ENCODE measurements around the gene CCNC. TPM values are rescaled to one million over a fixed set of nuclear protein-coding genes. Genes with fewer than 3 reads are reported as not detected.

Gene CCNC, protein sequence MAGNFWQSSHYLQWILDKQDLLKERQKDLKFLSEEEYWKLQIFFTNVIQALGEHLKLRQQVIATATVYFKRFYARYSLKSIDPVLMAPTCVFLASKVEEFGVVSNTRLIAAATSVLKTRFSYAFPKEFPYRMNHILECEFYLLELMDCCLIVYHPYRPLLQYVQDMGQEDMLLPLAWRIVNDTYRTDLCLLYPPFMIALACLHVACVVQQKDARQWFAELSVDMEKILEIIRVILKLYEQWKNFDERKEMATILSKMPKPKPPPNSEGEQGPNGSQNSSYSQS
- total RNA-seq (10 to 100 TPM; 37.2 to 40.4 TPM), polyA plus RNA-seq (10 to 100 TPM; 24.4 to 38.2 TPM)
- long read RNA-seq, donor 1, transcript CCNC-210 (12 exons, 2,473 nt) = major isoform, 115 of 142 reads
- long read RNA-seq, donor 1, partial matches to known transcripts = 4 of 142 reads
- long read RNA-seq, donor 1, other reads (novel, unspliced or antisense) = 15 of 142 reads
- long read RNA-seq, donor 2, transcript CCNC-210 (12 exons, 2,473 nt) = major isoform, 19 of 25 reads
- long read RNA-seq, donor 2, partial matches to known transcripts = 1 of 25 reads
- long read RNA-seq, donor 2, other reads (novel, unspliced or antisense) = 1 of 25 reads

DNA sequence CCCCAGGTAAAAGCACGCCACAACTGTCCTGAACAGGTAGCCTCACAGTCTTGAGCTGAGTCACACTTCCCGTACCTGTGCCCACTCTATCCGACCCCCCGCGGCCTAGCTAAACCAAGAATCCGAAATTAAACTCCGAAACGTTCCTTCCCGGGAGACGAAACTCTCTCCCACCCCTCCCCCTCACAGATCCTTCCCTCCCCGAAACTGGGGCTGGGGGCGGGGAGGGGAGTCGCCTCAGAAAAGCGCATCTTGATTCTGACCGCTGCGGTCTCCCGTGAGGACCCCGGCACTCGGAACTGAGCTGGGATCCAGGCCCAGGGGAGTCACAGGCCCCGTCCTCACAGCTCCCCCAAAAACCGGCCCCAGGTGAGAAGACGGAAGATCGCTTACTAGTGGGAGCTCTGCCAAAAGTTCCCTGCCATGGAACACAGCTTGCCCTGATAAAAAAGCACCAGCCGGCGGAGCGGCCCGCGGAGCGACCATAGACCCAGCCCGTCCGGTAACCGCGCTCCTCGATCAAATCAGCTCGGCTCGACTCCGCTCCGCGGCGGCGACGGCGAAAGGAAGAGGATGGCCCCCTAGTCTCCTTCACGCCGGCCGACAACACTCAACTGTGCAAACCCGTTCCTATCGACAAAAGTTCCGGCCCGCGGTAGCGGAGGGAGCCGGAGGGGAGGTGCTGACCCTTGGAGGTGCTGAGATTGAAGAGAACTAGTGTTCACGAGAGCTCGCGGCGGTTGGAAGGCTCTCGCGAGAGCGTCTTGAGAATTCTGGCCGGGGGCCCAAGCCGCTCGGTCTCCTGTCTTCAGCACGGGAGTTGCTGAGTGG, at the start of gene CCNC:
Gene CCNC, minus strand, starts transcription at position 558 of the 831 bp plus-strand sequence. Its CDS starts 133 bp downstream, at position 425.
- DNase-seq = peak; percentile 96
- peak within 1 kb of the TSS; percentile 78 to 83 for H3K4me3 ChIP-seq (ENCODE audit: low read length in 2 of 2)
- H3K4me1 ChIP-seq (ENCODE audit: control insufficient read depth in 1 of 2, insufficient read depth in 2 of 2, low read length in 2 of 2) = no peaks in the 10 kb centered on the region
- no peaks in the 10 kb centered on the region for H3K36me3 ChIP-seq (ENCODE audit: control insufficient read depth in 1 of 2, insufficient read depth in 2 of 2, low read length in 1 of 2)
- H3K27ac ChIP-seq (ENCODE audit: low read depth in 1 of 2, low read length in 2 of 2) = no peak within 1 kb of the TSS
- H3K27me3 ChIP-seq (ENCODE audit: control insufficient read depth in 1 of 2, insufficient read depth in 2 of 2, low read length in 1 of 2) = no peaks in the 10 kb centered on the region
- intact Hi-C loops (cut with DNase I) = loop anchor here (5.0 kb wide), 2 partner anchors 46 to 141 kb away; partner anchors contain the start of gene PNISR (in 1 of the 2)
- no peaks in the 10 kb centered on the region for H3K9me3 ChIP-seq (ENCODE audit: control insufficient read depth, low read length)
- peak; percentile 100 for ATAC-seq (ENCODE audit: low FRiP score)
- 0 to 1% methylated on average over 64 of the region's 64 CpGs for WGBS, 2 donors

DNA sequence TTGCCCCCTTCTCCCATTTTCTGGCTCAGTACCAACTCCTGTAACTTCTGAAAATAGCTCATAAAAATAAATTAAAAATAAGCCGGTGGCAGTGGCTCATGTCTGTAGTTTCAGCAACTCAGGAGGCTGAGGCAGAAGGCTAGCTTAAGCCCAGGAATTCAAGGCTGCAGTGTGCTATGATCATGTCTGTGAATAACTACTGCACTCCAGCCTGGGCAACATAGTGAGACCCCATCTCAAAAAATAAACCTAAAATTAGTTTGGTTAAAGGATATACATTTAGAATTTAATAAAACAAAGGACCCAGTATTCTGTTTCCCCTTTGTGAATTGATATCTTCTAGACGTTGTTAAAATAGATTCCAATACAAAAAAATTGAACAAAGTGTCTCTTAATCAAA, 48.7 kb upstream of the CCNC start:
- Histone ChIP-seq H3K27ac (ENCODE audit: low read depth in 1 of 2, low read length in 2 of 2) (no peak overlapping the region), H3K9me3 (ENCODE audit: control insufficient read depth, low read length) (no peaks in the 10 kb centered on the region), H3K36me3 (ENCODE audit: control insufficient read depth in 1 of 2, insufficient read depth in 2 of 2, low read length in 1 of 2) (no peaks in the 10 kb centered on the region), H3K4me1 (ENCODE audit: control insufficient read depth in 1 of 2, insufficient read depth in 2 of 2, low read length in 2 of 2) (no peaks in the 10 kb centered on the region), H3K4me3 (ENCODE audit: low read length in 2 of 2) (no peak overlapping the region), H3K27me3 (ENCODE audit: control insufficient read depth in 1 of 2, insufficient read depth in 2 of 2, low read length in 1 of 2) (peaks cover 0 to 1% of the 10 kb centered on the region in 2 donors)
- 23 to 31% methylated on average over 2 of the region's 2 CpGs for WGBS, 2 donors
- ATAC-seq (ENCODE audit: low FRiP score) = no peak
- intact Hi-C loops (cut with DNase I) = loop anchor here in 1 of 2 donors (10.0 kb wide), 1 partner anchor 792 kb away; no protein-coding TSS in a partner anchor
- DNase-seq = no peak

DNA sequence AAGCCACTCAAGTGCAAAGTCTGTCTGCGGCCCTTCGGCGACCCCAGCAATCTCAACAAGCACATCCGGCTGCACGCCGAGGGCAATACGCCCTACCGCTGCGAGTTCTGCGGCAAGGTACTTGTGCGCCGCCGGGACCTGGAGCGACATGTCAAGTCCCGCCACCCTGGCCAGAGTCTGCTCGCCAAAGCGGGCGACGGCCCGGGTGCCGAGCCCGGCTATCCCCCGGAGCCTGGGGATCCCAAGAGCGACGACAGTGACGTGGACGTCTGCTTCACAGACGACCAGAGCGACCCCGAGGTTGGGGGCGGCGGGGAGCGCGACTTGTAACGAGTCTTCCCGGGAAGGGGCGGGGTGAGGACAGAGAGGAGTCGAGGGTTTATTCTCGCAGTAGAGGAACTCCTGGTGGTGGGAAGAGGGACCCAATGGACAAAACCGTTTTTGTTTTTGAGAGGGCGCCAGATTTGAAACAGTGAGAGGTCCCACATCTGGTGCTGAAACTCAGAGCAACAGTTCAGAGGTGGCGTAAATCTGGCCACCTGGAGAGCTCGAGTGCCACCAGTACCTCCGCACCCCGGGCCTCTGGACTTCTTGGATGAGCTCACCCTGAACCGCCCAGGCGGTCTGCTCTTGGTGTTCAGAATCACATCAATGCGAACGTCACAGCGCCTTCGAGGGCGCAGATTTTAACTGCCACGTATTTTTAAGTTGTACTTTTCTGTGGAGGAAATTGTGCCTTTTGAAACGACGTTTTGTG, 46.1 kb upstream of the CCNC start:
- no peak overlapping the region for H3K27ac ChIP-seq (ENCODE audit: low read depth in 1 of 2, low read length in 2 of 2)
- no peaks in the 10 kb centered on the region for H3K36me3 ChIP-seq (ENCODE audit: control insufficient read depth in 1 of 2, insufficient read depth in 2 of 2, low read length in 1 of 2)
- H3K27me3 ChIP-seq (ENCODE audit: control insufficient read depth in 1 of 2, insufficient read depth in 2 of 2, low read length in 1 of 2) = peaks cover 0 to 1% of the 10 kb centered on the region in 2 donors
- H3K9me3 ChIP-seq (ENCODE audit: control insufficient read depth, low read length) = no peaks in the 10 kb centered on the region
- ATAC-seq (ENCODE audit: low FRiP score) = peak; percentile 23
- 4 to 5% methylated on average over 54 to 55 of the region's 55 CpGs for WGBS, 2 donors
- H3K4me3 ChIP-seq (ENCODE audit: low read length in 2 of 2) = no peak overlapping the region
- H3K4me1 ChIP-seq (ENCODE audit: control insufficient read depth in 1 of 2, insufficient read depth in 2 of 2, low read length in 2 of 2) = no peaks in the 10 kb centered on the region
- no peak for DNase-seq
- intact Hi-C loops (cut with DNase I) = loop anchor here in 1 of 2 donors (10.0 kb wide), 1 partner anchor 790 kb away; no protein-coding TSS in a partner anchor

DNA sequence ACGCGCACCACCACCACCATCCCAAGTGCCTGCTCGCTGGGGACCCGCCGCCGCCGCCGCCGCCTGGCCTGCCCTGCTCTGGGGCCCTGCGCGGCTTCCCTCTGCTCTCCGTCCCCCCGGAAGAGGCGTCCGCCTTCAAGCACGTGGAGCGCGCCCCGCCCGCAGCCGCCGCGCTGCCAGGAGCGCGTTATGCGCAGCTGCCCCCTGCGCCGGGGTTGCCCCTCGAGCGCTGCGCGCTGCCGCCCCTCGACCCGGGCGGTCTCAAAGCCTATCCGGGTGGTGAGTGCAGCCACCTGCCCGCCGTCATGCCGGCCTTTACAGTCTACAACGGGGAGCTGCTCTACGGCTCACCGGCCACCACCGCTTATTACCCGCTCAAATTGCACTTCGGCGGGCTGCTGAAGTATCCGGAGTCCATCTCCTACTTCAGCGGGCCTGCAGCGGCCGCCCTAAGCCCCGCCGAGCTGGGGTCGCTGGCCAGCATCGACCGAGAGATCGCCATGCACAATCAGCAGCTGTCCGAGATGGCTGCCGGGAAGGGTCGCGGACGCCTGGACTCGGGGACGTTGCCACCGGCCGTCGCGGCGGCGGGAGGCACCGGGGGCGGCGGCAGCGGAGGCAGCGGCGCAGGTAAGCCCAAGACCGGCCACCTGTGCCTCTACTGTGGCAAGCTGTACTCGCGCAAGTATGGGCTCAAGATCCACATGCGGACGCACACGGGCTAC, 45.4 kb upstream of the CCNC start:
- intact Hi-C loops (cut with DNase I) = loop anchor here in 1 of 2 donors (10.0 kb wide), 1 partner anchor 789 kb away; no protein-coding TSS in a partner anchor
- no peaks in the 10 kb centered on the region for H3K36me3 ChIP-seq (ENCODE audit: control insufficient read depth in 1 of 2, insufficient read depth in 2 of 2, low read length in 1 of 2)
- H3K9me3 ChIP-seq (ENCODE audit: control insufficient read depth, low read length) = no peaks in the 10 kb centered on the region
- H3K4me1 ChIP-seq (ENCODE audit: control insufficient read depth in 1 of 2, insufficient read depth in 2 of 2, low read length in 2 of 2) = no peaks in the 10 kb centered on the region
- DNase-seq (no peak), ATAC-seq (ENCODE audit: low FRiP score) (peak; percentile 36)
- H3K4me3 ChIP-seq (ENCODE audit: low read length in 2 of 2) = peak overlapping the region; percentile 18 to 19
- H3K27me3 ChIP-seq (ENCODE audit: control insufficient read depth in 1 of 2, insufficient read depth in 2 of 2, low read length in 1 of 2) = peaks cover 0 to 3% of the 10 kb centered on the region in 2 donors
- WGBS, 2 donors = 1% methylated on average over 66 to 82 of the region's 82 CpGs
- no peak overlapping the region for H3K27ac ChIP-seq (ENCODE audit: low read depth in 1 of 2, low read length in 2 of 2)

DNA sequence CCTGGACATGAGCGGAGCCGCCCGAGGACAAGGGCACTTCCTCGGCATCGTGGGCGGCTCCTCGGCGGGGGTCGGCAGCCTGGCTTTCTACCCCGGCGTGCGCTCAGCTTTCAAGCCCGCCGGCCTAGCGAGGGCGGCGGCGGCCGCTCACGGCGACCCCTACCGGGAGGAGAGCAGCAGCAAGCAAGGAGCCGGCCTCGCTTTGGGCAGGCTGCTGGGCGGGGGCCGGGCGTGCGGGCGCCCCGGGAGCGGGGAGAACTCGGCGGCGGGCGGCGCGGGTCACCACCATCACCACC, 44.9 kb upstream of the CCNC start:
- WGBS, 2 donors = 0 to 1% methylated on average over 23 to 37 of the region's 37 CpGs
- peaks cover 0 to 3% of the 10 kb centered on the region in 2 donors for H3K27me3 ChIP-seq (ENCODE audit: control insufficient read depth in 1 of 2, insufficient read depth in 2 of 2, low read length in 1 of 2)
- no peaks in the 10 kb centered on the region for H3K9me3 ChIP-seq (ENCODE audit: control insufficient read depth, low read length)
- H3K27ac ChIP-seq (ENCODE audit: low read depth in 1 of 2, low read length in 2 of 2) = no peak overlapping the region
- DNase-seq (peak; percentile 61 to 85), ATAC-seq (ENCODE audit: low FRiP score) (peak; percentile 58)
- intact Hi-C loops (cut with DNase I) = loop anchor here in 1 of 2 donors (10.0 kb wide), 1 partner anchor 789 kb away; no protein-coding TSS in a partner anchor
- H3K4me1 ChIP-seq (ENCODE audit: control insufficient read depth in 1 of 2, insufficient read depth in 2 of 2, low read length in 2 of 2) = no peaks in the 10 kb centered on the region
- peak overlapping the region; percentile 18 to 19 for H3K4me3 ChIP-seq (ENCODE audit: low read length in 2 of 2)
- H3K36me3 ChIP-seq (ENCODE audit: control insufficient read depth in 1 of 2, insufficient read depth in 2 of 2, low read length in 1 of 2) = no peaks in the 10 kb centered on the region

DNA sequence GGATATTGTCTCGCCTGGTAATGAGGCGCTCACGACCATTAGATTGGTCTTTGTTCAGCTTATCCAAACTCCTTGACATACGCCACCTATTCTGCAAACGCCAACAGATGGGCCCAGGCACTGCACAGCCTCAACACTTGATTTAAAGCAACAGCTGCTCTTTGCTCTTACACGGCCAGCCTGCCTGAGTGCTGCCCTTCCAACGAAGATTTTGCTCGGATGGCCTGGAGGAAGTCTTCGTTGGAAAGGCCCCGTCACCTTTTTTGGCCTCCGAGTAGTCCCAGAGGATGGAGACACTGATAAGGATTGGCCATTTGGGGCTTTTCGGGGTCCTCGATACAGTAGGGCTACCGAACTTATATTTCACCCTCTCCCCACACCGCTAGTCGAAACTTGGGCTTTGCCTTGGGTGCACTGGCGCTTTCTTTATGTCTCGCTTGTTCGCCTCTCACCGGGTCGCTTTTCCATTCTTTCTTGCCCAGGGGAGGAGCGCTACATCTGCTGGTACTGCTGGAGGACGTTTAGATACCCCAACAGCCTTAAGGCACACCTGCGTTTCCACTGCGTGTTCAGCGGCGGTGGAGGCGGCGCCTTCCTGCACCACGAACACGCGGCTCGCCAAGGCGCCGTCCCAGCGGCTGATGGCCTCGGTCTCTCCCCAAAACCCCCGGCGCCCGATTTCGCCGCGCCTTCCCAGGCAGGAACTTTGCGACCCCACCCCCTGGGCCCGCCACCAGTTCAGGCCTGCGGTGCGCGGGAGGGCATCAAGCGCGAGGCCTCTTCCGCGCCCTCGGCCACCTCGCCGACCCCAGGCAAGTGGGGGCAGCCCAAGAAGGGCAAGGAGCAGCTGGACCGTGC, 44.3 kb upstream of the CCNC start:
- peak overlapping the region in 1 of 2 donors; percentile 18 for H3K4me3 ChIP-seq (ENCODE audit: low read length in 2 of 2)
- WGBS, 2 donors = 12 to 14% methylated on average over 50 to 56 of the region's 56 CpGs
- H3K4me1 ChIP-seq (ENCODE audit: control insufficient read depth in 1 of 2, insufficient read depth in 2 of 2, low read length in 2 of 2) = no peaks in the 10 kb centered on the region
- ATAC-seq (ENCODE audit: low FRiP score) (no peak), DNase-seq (no peak)
- no peaks in the 10 kb centered on the region for H3K36me3 ChIP-seq (ENCODE audit: control insufficient read depth in 1 of 2, insufficient read depth in 2 of 2, low read length in 1 of 2)
- no peaks in the 10 kb centered on the region for H3K9me3 ChIP-seq (ENCODE audit: control insufficient read depth, low read length)
- no peak overlapping the region for H3K27ac ChIP-seq (ENCODE audit: low read depth in 1 of 2, low read length in 2 of 2)
- intact Hi-C loops (cut with DNase I) = loop anchor here in 1 of 2 donors (10.0 kb wide), 1 partner anchor 788 kb away; no protein-coding TSS in a partner anchor
- peaks cover 0 to 3% of the 10 kb centered on the region in 2 donors for H3K27me3 ChIP-seq (ENCODE audit: control insufficient read depth in 1 of 2, insufficient read depth in 2 of 2, low read length in 1 of 2)

DNA sequence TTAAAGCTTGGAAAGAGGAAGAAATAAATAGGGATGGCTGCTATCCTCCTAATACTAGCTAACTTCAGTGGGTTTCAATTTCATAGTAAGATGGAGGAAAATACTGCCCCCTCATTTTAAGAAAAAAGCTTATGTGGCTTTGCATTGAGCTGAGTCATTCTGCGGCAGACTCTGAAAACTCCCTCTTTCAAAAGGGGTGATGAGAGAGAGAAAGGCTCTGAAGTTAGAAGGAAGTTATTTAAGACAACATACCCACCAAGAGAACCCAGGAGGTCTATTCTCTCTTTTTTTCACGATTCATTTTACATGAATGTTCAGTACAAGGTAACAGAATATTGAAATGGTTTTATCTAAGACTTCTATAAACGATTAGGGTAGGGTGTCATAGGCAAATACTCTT, 42.7 kb upstream of the CCNC start:
- Histone ChIP-seq H3K27ac (ENCODE audit: low read depth in 1 of 2, low read length in 2 of 2) (no peak overlapping the region), H3K36me3 (ENCODE audit: control insufficient read depth in 1 of 2, insufficient read depth in 2 of 2, low read length in 1 of 2) (no peaks in the 10 kb centered on the region), H3K4me1 (ENCODE audit: control insufficient read depth in 1 of 2, insufficient read depth in 2 of 2, low read length in 2 of 2) (no peaks in the 10 kb centered on the region), H3K4me3 (ENCODE audit: low read length in 2 of 2) (no peak overlapping the region), H3K9me3 (ENCODE audit: control insufficient read depth, low read length) (no peaks in the 10 kb centered on the region), H3K27me3 (ENCODE audit: control insufficient read depth in 1 of 2, insufficient read depth in 2 of 2, low read length in 1 of 2) (peaks cover 0 to 3% of the 10 kb centered on the region in 2 donors)
- DNase-seq = no peak
- WGBS, 2 donors = 7 to 10% methylated on average over 3 of the region's 3 CpGs
- no peak for ATAC-seq (ENCODE audit: low FRiP score)
- intact Hi-C loops (cut with DNase I) = loop anchor here in 1 of 2 donors (10.0 kb wide), 1 partner anchor 786 kb away; no protein-coding TSS in a partner anchor
